ENCODE data around the gene TGM6.
A peak's percentile ranks its signal among the peaks of the same experiment; 100 is the strongest.

The TGM6 gene

GRCh38 chr20:2420510-2420909, 39.8 kb downstream of the TGM6 start:
- Mint-ChIP-seq H3K4me1 (no peaks in the 10 kb centered on the region), H3K27me3 (peaks cover 20 to 39% of the 10 kb centered on the region in 2 donors), H3K9me3 (no peaks in the 10 kb centered on the region), H3K4me3 (no peak overlapping the region), H3K27ac (no peak overlapping the region), H3K36me3 (no peaks in the 10 kb centered on the region)
- ATAC-seq (replicated peaks) (no peak), DNase-seq (no peak)

GRCh38 chr20:2421247-2421646, 40.5 kb downstream of the TGM6 start:
- Mint-ChIP-seq H3K4me3 (no peak overlapping the region), H3K9me3 (no peaks in the 10 kb centered on the region), H3K27ac (no peak overlapping the region), H3K4me1 (no peaks in the 10 kb centered on the region), H3K36me3 (no peaks in the 10 kb centered on the region), H3K27me3 (peaks cover 19 to 42% of the 10 kb centered on the region in 2 donors)
- ATAC-seq (replicated peaks) (no peak), DNase-seq (no peak)

GRCh38 chr20:2429051-2429450, 48.4 kb downstream of the TGM6 start:
- Mint-ChIP-seq H3K27ac (no peak overlapping the region), H3K4me3 (no peak overlapping the region), H3K27me3 (peaks cover 33 to 50% of the 10 kb centered on the region in 2 donors), H3K4me1 (no peaks in the 10 kb centered on the region), H3K36me3 (no peaks in the 10 kb centered on the region), H3K9me3 (no peaks in the 10 kb centered on the region)
- DNase-seq (no peak), ATAC-seq (replicated peaks) (no peak)

- H3K27me3 Mint-ChIP-seq, result peaks cover 33 to 50% of the 10 kb centered on the region in 2 donors
- no peaks in the 10 kb centered on the region for H3K9me3 Mint-ChIP-seq
- no peak overlapping the region for H3K27ac Mint-ChIP-seq
- H3K4me3 Mint-ChIP-seq, result no peak overlapping the region
- H3K4me1 Mint-ChIP-seq, result no peaks in the 10 kb centered on the region
- ATAC-seq (replicated peaks) (no peak), DNase-seq (no peak)
- H3K36me3 Mint-ChIP-seq, result no peaks in the 10 kb centered on the region
Measured at GRCh38 chr20:2430538-2430937, 49.8 kb downstream of the TGM6 start.

GRCh38 chr20:2431185-2431584, 50.5 kb downstream of the TGM6 start:
- ATAC-seq (replicated peaks), result no peak
- DNase-seq, result no peak
- H3K27me3 Mint-ChIP-seq, result peaks cover 33 to 45% of the 10 kb centered on the region in 2 donors
- H3K27ac Mint-ChIP-seq, result no peak overlapping the region
- no peaks in the 10 kb centered on the region for H3K9me3 Mint-ChIP-seq
- H3K36me3 Mint-ChIP-seq, result no peaks in the 10 kb centered on the region
- H3K4me1 Mint-ChIP-seq, result no peaks in the 10 kb centered on the region
- H3K4me3 Mint-ChIP-seq, result no peak overlapping the region

GRCh38 chr20:2446845-2447244, 66.1 kb downstream of the TGM6 start:
- Mint-ChIP-seq H3K27ac (no peak overlapping the region), H3K36me3 (peaks cover 8 to 10% of the 10 kb centered on the region in 2 donors), H3K27me3 (peaks cover 0 to 3% of the 10 kb centered on the region in 2 donors), H3K4me1 (peaks cover 5 to 11% of the 10 kb centered on the region in 2 donors), H3K9me3 (no peaks in the 10 kb centered on the region), H3K4me3 (no peak overlapping the region)
- DNase-seq (no peak), ATAC-seq (replicated peaks) (no peak)

GRCh38 chr20:2449386-2449785, 68.7 kb downstream of the TGM6 start:
- Mint-ChIP-seq H3K4me1 (peaks cover 7 to 11% of the 10 kb centered on the region in 2 donors), H3K9me3 (no peaks in the 10 kb centered on the region), H3K4me3 (no peak overlapping the region), H3K27me3 (no peaks in the 10 kb centered on the region), H3K27ac (no peak overlapping the region), H3K36me3 (peaks cover 8 to 14% of the 10 kb centered on the region in 2 donors)
- ATAC-seq (replicated peaks) (no peak), DNase-seq (no peak)

- Mint-ChIP-seq H3K4me1 (peaks cover 12 to 20% of the 10 kb centered on the region in 2 donors), H3K9me3 (no peaks in the 10 kb centered on the region), H3K36me3 (peaks cover 6 to 18% of the 10 kb centered on the region in 2 donors), H3K27me3 (no peaks in the 10 kb centered on the region), H3K4me3 (no peak overlapping the region), H3K27ac (no peak overlapping the region)
- DNase-seq, result no peak
- ATAC-seq (replicated peaks), result no peak
Measured at GRCh38 chr20:2451422-2451821, 70.7 kb downstream of the TGM6 start.

- H3K4me1 Mint-ChIP-seq, result peaks cover 18 to 27% of the 10 kb centered on the region in 2 donors
- H3K9me3 Mint-ChIP-seq, result no peaks in the 10 kb centered on the region
- DNase-seq (peak; percentile 29), ATAC-seq (replicated peaks) (peak; percentile 48 to 56)
- peaks cover 7 to 20% of the 10 kb centered on the region in 2 donors for H3K36me3 Mint-ChIP-seq
- H3K27me3 Mint-ChIP-seq, result no peaks in the 10 kb centered on the region
- H3K4me3 Mint-ChIP-seq, result no peak overlapping the region
- no peak overlapping the region for H3K27ac Mint-ChIP-seq
Measured at GRCh38 chr20:2451939-2452732, 71.4 kb downstream of the TGM6 start.

GRCh38 chr20:2453792-2454191, 73.1 kb downstream of the TGM6 start:
- H3K36me3 Mint-ChIP-seq, result peaks cover 7 to 21% of the 10 kb centered on the region in 2 donors
- H3K4me3 Mint-ChIP-seq, result no peak overlapping the region
- H3K4me1 Mint-ChIP-seq, result peaks cover 18 to 34% of the 10 kb centered on the region in 2 donors
- H3K27me3 Mint-ChIP-seq, result no peaks in the 10 kb centered on the region
- ATAC-seq (replicated peaks) (no peak), DNase-seq (no peak)
- H3K9me3 Mint-ChIP-seq, result no peaks in the 10 kb centered on the region
- H3K27ac Mint-ChIP-seq, result no peak overlapping the region

- Mint-ChIP-seq H3K4me1 (peaks cover 13 to 25% of the 10 kb centered on the region in 2 donors), H3K27me3 (no peaks in the 10 kb centered on the region), H3K9me3 (no peaks in the 10 kb centered on the region), H3K27ac (peak overlapping the region; percentile 75), H3K36me3 (peaks cover 21 to 38% of the 10 kb centered on the region in 2 donors), H3K4me3 (no peak overlapping the region)
- ATAC-seq (replicated peaks) (peak in 1 of 2 donors; percentile 47), DNase-seq (no peak)
Measured at GRCh38 chr20:2455771-2456497, 75.2 kb downstream of the TGM6 start.

GRCh38 chr20:2458919-2459499, 78.3 kb downstream of the TGM6 start:
- DNase-seq (no peak), ATAC-seq (replicated peaks) (no peak)
- peaks cover 11 to 28% of the 10 kb centered on the region in 2 donors for H3K4me1 Mint-ChIP-seq
- peaks cover 46 to 65% of the 10 kb centered on the region in 2 donors for H3K36me3 Mint-ChIP-seq
- no peaks in the 10 kb centered on the region for H3K9me3 Mint-ChIP-seq
- H3K4me3 Mint-ChIP-seq, result no peak overlapping the region
- H3K27me3 Mint-ChIP-seq, result no peaks in the 10 kb centered on the region
- H3K27ac Mint-ChIP-seq, result peak overlapping the region; percentile 31

- H3K4me3 Mint-ChIP-seq, result no peak overlapping the region
- ATAC-seq (replicated peaks) (no peak), DNase-seq (no peak)
- H3K4me1 Mint-ChIP-seq, result peaks cover 11 to 28% of the 10 kb centered on the region in 2 donors
- peaks cover 47 to 69% of the 10 kb centered on the region in 2 donors for H3K36me3 Mint-ChIP-seq
- no peak overlapping the region for H3K27ac Mint-ChIP-seq
- H3K27me3 Mint-ChIP-seq, result no peaks in the 10 kb centered on the region
- no peaks in the 10 kb centered on the region for H3K9me3 Mint-ChIP-seq
Measured at GRCh38 chr20:2459981-2460751, 79.5 kb downstream of the TGM6 start.

All from stimulated activated naive B cell treated with anti-CD40 and anti-IgM and Interleukin-4, amounts not matched to agents 10 μg/mL and 1 μg/mL and 100 μg/mL, for 72 hours (primary cell).